ENCODE measurements around the gene CFAP221. TPM values are rescaled to one million over a fixed set of nuclear protein-coding genes. Genes with fewer than 3 reads are reported as not detected.

The CFAP221 gene
- not detected for total RNA-seq

DNA sequence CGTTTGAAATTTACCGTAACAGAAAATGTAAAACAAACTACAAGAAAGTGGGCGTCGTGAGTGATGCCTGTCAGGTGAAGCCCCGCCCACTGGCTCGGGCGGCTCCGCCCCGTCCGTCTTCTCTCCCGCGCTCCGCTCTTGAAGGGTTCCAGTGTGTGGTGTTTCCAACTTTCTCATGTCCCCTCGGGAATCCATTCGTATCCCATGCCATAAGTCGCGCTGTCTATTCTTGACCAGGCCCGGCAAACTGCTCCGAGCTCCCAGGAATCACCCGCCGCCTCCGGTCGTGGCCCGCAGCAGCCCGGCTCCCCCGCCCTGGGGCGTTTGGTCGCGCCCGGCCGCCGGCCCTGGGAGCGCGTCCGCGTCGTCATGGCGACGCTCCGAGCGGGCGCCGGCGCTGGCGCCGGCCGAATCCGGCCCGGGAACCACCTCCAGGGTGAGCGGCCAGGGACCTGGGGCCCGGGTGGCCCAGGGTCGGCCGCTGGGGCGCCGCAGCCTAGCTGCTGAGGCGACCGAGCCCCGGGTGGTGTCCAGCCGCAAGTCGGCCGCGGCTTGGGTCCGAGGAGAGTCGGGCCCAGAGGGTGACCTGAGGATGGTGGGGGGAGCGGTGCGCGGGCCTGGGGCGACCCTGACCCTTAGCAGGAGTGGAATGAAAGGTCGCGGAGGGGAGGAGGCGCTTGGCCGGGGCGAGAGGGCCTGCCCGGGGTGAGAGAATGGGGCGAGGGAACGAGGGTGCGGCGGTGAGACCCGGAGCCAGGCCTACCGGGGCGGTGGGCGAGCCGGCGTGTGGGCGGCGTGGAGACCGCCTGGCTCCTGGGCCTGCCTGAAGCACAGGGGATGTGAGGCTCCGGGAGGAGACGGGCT, at the start of gene CFAP221:
Gene CFAP221 (plus strand): TSS at position 375 of the 864 bp plus-strand sequence. CDS start 1,683 bp downstream, outside the sequence.
- no peak within 1 kb of the TSS for H3K27ac Mint-ChIP-seq
- DNase-seq, result peak; percentile 83
- peaks cover 43% of the 10 kb centered on the region for H3K27me3 Mint-ChIP-seq

DNA sequence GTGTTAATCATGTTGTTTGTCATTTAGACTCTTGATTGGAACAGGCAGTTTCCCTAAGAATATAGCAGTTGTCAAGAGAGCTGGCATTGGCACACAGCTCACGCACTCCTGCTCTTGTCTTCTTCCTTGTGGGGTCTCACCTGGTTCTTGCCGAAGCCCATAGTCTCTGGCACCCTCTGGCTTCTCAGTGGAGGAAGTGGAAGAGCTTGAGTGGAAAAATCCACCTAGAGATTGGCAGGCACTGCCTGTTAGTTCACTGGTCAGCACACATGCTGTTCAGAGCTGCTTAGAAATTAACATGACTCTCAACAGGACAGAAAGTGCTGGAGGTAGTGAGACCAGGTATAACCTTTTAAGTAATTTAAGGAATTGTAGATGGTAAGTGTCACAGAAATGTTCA, 48.3 kb upstream of the CFAP221 start:
- ChIA-PET CTCF (interaction anchor here (0.7 to 2.2 kb wide), 5 partner anchors 10 to 311 kb away, joined by 3 to 6 read pairs (median 4); no protein-coding TSS in a partner anchor), POLR2A (no interaction called here)
- no peak overlapping the region for H3K4me3 Mint-ChIP-seq
- intact Hi-C loops (cut with DNase I, micrococcal nuclease), result no loop called here
- peaks cover 17% of the 10 kb centered on the region for H3K9me3 Mint-ChIP-seq (ENCODE audit: low read depth)
- H3K4me1 Mint-ChIP-seq, result no peaks in the 10 kb centered on the region
- DNase-seq, result no peak
- peaks cover 34% of the 10 kb centered on the region for H3K27me3 Mint-ChIP-seq
- H3K27ac Mint-ChIP-seq, result no peak overlapping the region
- H3K36me3 Mint-ChIP-seq (ENCODE audit: low read depth), result no peaks in the 10 kb centered on the region
- no peak for ATAC-seq

More for the DNA sequence above, at the start of gene CFAP221:
- intact Hi-C loops (cut with DNase I, micrococcal nuclease), result loop anchor here in 1 of 2 experiments (1.0 kb wide), 1 partner anchor 135 kb away; the partner anchor contains the start of gene TMEM177
- peak; percentile 95 for ATAC-seq
- ChIA-PET CTCF (interaction anchor here (0.6 kb wide), 2 partner anchors 405 to 1390 kb away, joined by 3 read pairs; no protein-coding TSS in a partner anchor), POLR2A (no interaction called here)
- peak within 1 kb of the TSS; percentile 65 for H3K4me3 Mint-ChIP-seq
- no peaks in the 10 kb centered on the region for H3K36me3 Mint-ChIP-seq (ENCODE audit: low read depth)
- H3K9me3 Mint-ChIP-seq (ENCODE audit: low read depth), result no peaks in the 10 kb centered on the region
- peaks cover 4% of the 10 kb centered on the region for H3K4me1 Mint-ChIP-seq

DNA sequence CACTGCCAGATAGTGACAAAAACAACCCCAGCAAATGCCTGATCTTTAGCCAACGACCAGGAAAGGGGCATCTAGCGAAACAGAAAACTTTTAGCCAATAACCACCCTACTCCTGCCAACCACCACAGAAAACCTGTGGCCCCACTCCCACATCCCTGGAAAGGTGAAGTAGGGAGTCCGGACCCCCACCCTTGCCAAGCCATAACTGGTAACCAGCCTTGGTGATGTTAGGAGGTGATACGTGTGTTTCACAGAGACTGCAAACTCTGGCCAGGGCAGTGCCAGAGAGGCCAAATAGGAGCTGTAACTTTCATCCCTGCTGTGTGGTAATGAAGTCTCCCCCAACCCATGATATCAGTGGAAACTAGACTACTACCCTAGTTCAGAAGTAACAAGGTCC, 47.6 kb upstream of the CFAP221 start:
- peaks cover 20% of the 10 kb centered on the region for H3K9me3 Mint-ChIP-seq (ENCODE audit: low read depth)

DNA sequence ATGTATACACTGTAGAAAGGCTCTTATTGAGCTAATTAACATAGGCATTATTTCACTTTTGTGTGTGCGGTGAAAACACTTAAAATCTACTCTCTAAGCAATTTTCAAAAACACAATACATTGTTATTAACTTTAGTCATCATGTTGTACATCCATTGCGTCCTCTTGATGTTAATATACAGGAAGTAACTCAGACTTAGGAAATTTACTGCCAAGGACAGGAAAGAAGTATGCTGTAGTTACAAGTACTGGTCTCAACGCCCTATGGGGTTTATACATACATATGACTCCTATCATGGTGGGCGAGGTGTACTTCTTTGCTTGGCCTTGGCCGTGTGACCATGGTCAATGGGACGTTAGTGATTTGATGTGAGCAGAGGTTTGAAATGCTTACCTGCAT, 35.5 kb upstream of the CFAP221 start:
- no peaks in the 10 kb centered on the region for H3K9me3 Mint-ChIP-seq (ENCODE audit: low read depth)
- H3K4me1 Mint-ChIP-seq, result no peaks in the 10 kb centered on the region
- CTCF ChIA-PET, result interaction anchor here (0.7 kb wide), 1 partner anchor 35 kb away, joined by 3 read pairs; no protein-coding TSS in a partner anchor
- no peaks in the 10 kb centered on the region for H3K36me3 Mint-ChIP-seq (ENCODE audit: low read depth)
- no peak overlapping the region for H3K27ac Mint-ChIP-seq
- no peak for ATAC-seq
- H3K4me3 Mint-ChIP-seq, result no peak overlapping the region
- POLR2A ChIA-PET, result no interaction called here
- intact Hi-C loops (cut with DNase I, micrococcal nuclease), result no loop called here
- DNase-seq, result no peak
- H3K27me3 Mint-ChIP-seq, result peaks cover 12% of the 10 kb centered on the region

More for the DNA sequence above, 47.6 kb upstream of the CFAP221 start:
- no peaks in the 10 kb centered on the region for H3K4me1 Mint-ChIP-seq
- ATAC-seq, result no peak
- POLR2A ChIA-PET, result no interaction called here
- no peak overlapping the region for H3K4me3 Mint-ChIP-seq
- DNase-seq, result no peak
- H3K27me3 Mint-ChIP-seq, result peaks cover 38% of the 10 kb centered on the region
- CTCF ChIA-PET, result interaction anchor here (0.7 to 2.2 kb wide), 2 partner anchors 11 to 311 kb away, joined by 4 to 6 read pairs; no protein-coding TSS in a partner anchor
- H3K27ac Mint-ChIP-seq, result no peak overlapping the region
- intact Hi-C loops (cut with DNase I, micrococcal nuclease), result no loop called here
- H3K36me3 Mint-ChIP-seq (ENCODE audit: low read depth), result peaks cover 1% of the 10 kb centered on the region

DNA sequence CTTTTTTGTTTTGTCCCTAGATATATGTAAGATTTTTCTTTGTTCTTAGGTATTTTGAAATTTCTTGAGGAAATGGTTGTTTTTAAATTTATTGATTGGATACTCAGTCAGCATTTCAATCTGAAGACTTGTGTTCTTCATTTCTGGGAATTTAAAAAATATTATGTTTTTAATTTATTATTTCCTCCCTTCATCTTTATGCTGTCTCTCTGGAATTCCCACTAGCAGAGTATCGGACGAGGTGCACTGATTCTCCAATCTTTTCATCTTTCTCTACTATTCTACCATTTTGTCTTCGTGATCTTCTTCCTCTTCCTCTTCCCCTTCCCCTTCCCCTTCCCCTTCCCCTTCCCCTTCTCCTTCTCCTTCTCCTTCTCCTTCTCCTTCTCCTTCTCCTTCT, 32.3 kb upstream of the CFAP221 start:
- no peaks in the 10 kb centered on the region for H3K9me3 Mint-ChIP-seq (ENCODE audit: low read depth)
- ATAC-seq (no peak), DNase-seq (no peak)
- intact Hi-C loops (cut with DNase I, micrococcal nuclease), result no loop called here
- no peaks in the 10 kb centered on the region for H3K4me1 Mint-ChIP-seq
- peaks cover 26% of the 10 kb centered on the region for H3K27me3 Mint-ChIP-seq
- ChIA-PET CTCF (no interaction called here), POLR2A (no interaction called here)
- no peaks in the 10 kb centered on the region for H3K36me3 Mint-ChIP-seq (ENCODE audit: low read depth)
- H3K27ac Mint-ChIP-seq, result no peak overlapping the region
- no peak overlapping the region for H3K4me3 Mint-ChIP-seq

DNA sequence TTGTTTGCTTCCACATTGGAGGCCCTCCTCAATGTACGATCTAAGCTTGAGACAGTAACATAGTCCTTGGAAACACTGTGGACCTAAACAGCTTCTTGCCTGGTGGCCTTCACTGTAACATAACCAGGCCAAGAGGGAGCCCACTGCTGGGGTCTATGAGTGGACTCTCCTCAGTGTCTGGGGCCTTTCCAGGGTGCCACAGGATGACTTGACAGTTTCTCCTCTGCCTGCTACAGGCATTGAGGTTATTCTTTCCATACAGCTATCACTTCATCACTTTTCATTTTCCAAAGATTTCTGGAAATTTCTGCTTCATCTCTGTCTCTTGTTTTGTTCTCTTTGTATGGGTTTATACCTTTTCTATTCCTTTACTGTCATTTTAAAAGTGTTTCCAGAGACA, 31.3 kb upstream of the CFAP221 start:
- ChIA-PET CTCF (no interaction called here), POLR2A (no interaction called here)
- no peak for DNase-seq
- H3K27me3 Mint-ChIP-seq, result peaks cover 30% of the 10 kb centered on the region
- no peaks in the 10 kb centered on the region for H3K4me1 Mint-ChIP-seq
- H3K9me3 Mint-ChIP-seq (ENCODE audit: low read depth), result no peaks in the 10 kb centered on the region
- intact Hi-C loops (cut with DNase I, micrococcal nuclease), result no loop called here
- no peaks in the 10 kb centered on the region for H3K36me3 Mint-ChIP-seq (ENCODE audit: low read depth)
- no peak overlapping the region for H3K27ac Mint-ChIP-seq
- no peak overlapping the region for H3K4me3 Mint-ChIP-seq
- ATAC-seq, result no peak

DNA sequence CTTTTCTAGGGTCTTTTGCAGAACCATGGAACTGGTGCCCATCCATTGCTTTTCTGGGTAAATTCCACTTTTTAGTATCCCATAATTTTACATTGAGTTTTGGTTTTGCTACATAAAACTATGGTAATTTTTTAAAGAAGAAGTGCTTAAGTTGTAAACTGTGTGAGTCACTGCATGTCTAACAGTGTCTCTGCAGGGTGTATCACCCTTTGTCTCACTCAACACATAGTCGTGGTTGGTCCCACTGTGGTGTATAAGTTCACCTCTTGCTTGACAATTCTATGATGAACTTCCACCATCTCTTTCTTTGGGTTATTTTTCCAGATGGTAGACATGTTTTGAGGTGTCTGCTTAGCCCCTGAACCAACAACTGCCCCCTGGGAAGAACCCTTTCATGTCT, 30.4 kb upstream of the CFAP221 start:
- no peak for ATAC-seq
- POLR2A ChIA-PET, result no interaction called here
- H3K4me3 Mint-ChIP-seq, result no peak overlapping the region

DNA sequence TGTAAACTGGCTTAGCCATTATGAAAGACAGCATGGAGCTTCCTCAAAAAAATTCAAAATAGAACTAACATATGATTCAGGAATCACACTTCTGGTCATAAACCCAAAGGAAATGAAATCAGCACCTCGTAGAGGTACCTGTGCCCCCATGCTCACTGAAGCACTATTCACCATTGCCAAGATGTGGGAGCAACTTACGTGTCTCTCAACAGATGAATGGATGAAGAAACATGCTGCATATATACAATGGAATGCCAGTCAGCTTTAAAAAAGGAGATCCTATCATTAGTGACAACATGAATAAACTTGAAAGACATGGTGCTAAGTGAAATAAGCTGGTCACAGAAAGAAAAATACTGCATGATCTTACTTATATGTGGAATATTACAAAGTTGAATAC, 28.1 kb upstream of the CFAP221 start:
- Mint-ChIP-seq H3K9me3 (ENCODE audit: low read depth) (no peaks in the 10 kb centered on the region), H3K27ac (no peak overlapping the region), H3K27me3 (peaks cover 22% of the 10 kb centered on the region), H3K4me1 (no peaks in the 10 kb centered on the region), H3K4me3 (no peak overlapping the region), H3K36me3 (ENCODE audit: low read depth) (no peaks in the 10 kb centered on the region)
- intact Hi-C loops (cut with DNase I, micrococcal nuclease), result no loop called here
- POLR2A ChIA-PET, result no interaction called here
- CTCF ChIA-PET, result interaction anchor here (1.0 kb wide), 1 partner anchor 12 kb away, joined by 3 read pairs; no protein-coding TSS in a partner anchor
- ATAC-seq, result no peak
- no peak for DNase-seq

More for the DNA sequence above, 30.4 kb upstream of the CFAP221 start:
- CTCF ChIA-PET, result no interaction called here
- no peaks in the 10 kb centered on the region for H3K4me1 Mint-ChIP-seq
- no peaks in the 10 kb centered on the region for H3K36me3 Mint-ChIP-seq (ENCODE audit: low read depth)
- no peaks in the 10 kb centered on the region for H3K9me3 Mint-ChIP-seq (ENCODE audit: low read depth)
- intact Hi-C loops (cut with DNase I, micrococcal nuclease), result no loop called here
- DNase-seq, result no peak
- peaks cover 30% of the 10 kb centered on the region for H3K27me3 Mint-ChIP-seq
- H3K27ac Mint-ChIP-seq, result no peak overlapping the region

DNA sequence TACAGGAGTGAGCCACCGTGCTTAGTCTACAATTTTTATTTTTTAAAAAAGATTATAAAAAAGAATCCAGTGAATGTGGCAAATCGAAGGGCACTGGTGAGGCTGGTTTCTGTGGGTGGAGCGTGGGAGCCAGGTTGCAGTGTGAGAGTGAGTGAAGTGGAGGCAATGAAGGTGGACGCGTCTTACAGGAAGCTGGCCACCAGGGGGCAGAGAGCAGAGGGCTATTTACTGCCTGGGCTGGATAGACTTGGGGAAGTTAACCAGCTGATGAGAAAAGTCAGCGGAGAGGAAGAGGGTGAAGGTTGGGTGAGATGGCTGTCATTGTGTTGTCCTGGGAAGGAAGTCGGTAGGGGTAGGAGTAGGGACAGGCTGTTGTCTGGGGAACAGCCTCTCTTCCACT, 26.8 kb upstream of the CFAP221 start:
- H3K27me3 Mint-ChIP-seq, result peaks cover 25% of the 10 kb centered on the region
- no peaks in the 10 kb centered on the region for H3K4me1 Mint-ChIP-seq
- H3K27ac Mint-ChIP-seq, result no peak overlapping the region
- no peaks in the 10 kb centered on the region for H3K9me3 Mint-ChIP-seq (ENCODE audit: low read depth)
- POLR2A ChIA-PET, result no interaction called here
- no peak for ATAC-seq
- CTCF ChIA-PET, result interaction anchor here (0.8 to 1.0 kb wide), 2 partner anchors 21 to 23 kb away, joined by 3 read pairs; no protein-coding TSS in a partner anchor
- H3K4me3 Mint-ChIP-seq, result no peak overlapping the region
- peak; percentile 72 for DNase-seq
- no peaks in the 10 kb centered on the region for H3K36me3 Mint-ChIP-seq (ENCODE audit: low read depth)
- intact Hi-C loops (cut with DNase I, micrococcal nuclease), result loop anchor here in 1 of 2 experiments (1.0 kb wide), 1 partner anchor 143 kb away; no protein-coding TSS in a partner anchor

DNA sequence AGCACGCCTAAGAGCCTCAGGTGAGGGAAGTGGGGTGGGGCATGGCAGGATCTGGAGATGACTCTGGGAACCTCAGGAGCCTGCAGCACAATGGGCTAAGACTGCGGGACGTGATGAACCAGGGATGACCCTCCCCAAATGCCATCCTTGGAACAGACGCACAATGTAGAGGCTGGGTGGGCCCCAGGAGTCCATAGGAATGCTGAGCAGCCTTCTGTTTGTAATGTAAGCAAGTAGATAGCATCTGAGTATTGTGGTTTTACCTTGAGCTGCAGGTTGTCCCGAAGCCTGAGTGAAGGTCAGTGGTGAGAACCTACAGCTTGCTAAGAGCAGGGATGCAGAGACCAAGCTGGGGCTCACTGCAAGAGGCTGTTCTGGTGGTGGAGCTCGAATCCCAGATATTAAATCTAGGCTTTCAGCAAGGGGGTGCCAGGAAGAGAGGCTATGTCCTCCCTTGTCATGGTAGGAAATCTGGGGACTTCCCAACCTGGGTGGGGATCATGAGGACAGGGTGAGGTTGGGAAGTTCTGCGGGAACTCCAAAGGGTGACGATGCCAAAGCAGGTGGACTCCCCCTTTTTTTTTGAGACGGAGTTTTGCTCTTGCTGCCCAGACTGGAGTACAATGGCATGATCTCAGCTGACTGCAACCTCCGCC, 25.7 kb upstream of the CFAP221 start:
- DNase-seq (no peak), ATAC-seq (no peak)
- Mint-ChIP-seq H3K27me3 (peaks cover 30% of the 10 kb centered on the region), H3K4me1 (no peaks in the 10 kb centered on the region), H3K27ac (no peak overlapping the region), H3K36me3 (ENCODE audit: low read depth) (no peaks in the 10 kb centered on the region), H3K9me3 (ENCODE audit: low read depth) (no peaks in the 10 kb centered on the region), H3K4me3 (no peak overlapping the region)
- CTCF ChIA-PET, result interaction anchor here (0.6 to 1.2 kb wide), 2 partner anchors 12 to 49 kb away, joined by 4 read pairs; no protein-coding TSS in a partner anchor
- intact Hi-C loops (cut with DNase I, micrococcal nuclease), result no loop called here
- POLR2A ChIA-PET, result no interaction called here

DNA sequence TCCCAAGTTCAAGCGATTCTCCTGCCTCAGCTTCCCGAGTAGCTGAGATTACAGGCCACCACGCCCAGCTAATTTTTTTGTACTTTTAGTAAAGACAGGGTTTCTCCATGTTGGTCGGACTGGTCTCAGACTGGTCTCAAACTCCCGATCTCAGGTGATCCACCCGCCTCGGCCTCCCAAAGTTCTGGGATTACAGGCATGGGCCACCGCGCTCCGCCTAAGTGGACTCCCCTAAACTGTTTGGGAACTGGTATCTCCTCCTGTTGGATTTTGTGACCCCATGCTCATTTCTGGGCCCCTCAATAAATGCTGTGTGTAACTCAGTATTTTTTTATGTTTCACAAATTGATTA, 25.2 kb upstream of the CFAP221 start:
- POLR2A ChIA-PET, result no interaction called here
- CTCF ChIA-PET, result interaction anchor here (0.6 to 1.2 kb wide), 2 partner anchors 13 to 49 kb away, joined by 4 read pairs; no protein-coding TSS in a partner anchor

More for the DNA sequence above, 25.2 kb upstream of the CFAP221 start:
- H3K27ac Mint-ChIP-seq, result no peak overlapping the region
- ATAC-seq (no peak), DNase-seq (no peak)
- H3K4me1 Mint-ChIP-seq, result no peaks in the 10 kb centered on the region
- intact Hi-C loops (cut with DNase I, micrococcal nuclease), result no loop called here
- H3K36me3 Mint-ChIP-seq (ENCODE audit: low read depth), result no peaks in the 10 kb centered on the region
- H3K9me3 Mint-ChIP-seq (ENCODE audit: low read depth), result no peaks in the 10 kb centered on the region
- H3K27me3 Mint-ChIP-seq, result peaks cover 33% of the 10 kb centered on the region
- no peak overlapping the region for H3K4me3 Mint-ChIP-seq

Data from activated CD4-positive, alpha-beta T cell treated with anti-CD3 and anti-CD28 coated beads for 36 hours (primary cell).